HG02981 (cell line): ENCODE results near the gene DUS3L.
"Not testable (repeated sequence)": the region's sequence is repeated elsewhere in the genome, so short reads cannot be mapped to it uniquely, and the experiment has no call there.

ENCODE experiments used
- ATAC-seq: cut with Tn5 transposase; IDR thresholded peaks from one replicate; pipeline ENCODE4 v1.9.1; 2021; ENCODE audit warnings: mild to moderate bottlenecking, moderate library complexity; ENCODE audit not compliant: unreplicated experiment

The DUS3L gene

DNA sequence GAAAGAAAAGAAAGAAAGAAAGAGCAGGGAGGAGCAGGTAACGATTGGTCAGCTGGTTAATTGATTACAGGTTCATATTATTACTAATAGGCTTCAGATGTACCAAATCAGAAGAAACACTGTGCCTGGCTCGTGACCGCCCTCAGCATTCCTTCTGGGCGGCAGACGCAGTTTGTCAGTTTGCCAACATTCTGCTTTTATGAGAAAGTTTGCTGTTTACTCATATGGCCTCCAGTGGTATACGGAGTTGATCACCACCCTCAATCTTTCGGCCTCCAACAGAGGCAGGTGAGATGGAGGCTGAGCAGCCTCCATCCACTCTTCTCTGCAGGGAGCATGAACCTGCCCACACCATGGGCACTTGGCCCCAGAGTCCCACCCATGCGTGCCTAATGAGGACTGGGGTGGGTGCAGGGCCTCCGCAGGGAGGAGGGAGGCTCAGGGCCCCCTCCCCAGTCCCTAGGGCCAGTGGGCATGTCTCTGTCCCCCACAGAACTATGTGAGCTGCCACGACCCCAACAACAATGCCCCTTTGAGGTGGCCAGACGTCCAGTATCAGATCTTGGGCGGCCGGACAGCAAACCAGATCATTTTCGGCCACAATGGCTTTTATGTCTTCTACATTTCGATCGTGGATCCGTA is 15.2 kb downstream of the DUS3L start:
- ATAC-seq: no peak

DNA sequence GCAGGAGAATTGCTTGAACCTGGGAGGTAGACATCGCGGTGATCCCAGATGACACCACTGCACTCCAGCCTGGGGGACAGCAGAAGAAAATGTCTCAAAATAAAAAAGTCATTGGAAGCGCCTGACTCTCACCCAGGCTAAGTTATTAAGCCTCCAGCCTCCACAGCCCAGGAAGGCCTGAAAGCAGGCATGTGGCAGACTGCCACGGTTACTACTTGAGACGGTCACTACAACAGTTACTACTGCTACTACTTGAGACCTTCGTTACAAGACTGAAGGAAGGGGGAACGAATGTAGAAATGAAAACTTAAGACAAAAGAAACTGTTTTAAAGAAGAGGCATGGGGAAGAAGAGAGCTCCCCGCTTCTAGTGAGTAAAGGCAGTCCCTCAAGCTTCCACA is 16.0 kb downstream of the DUS3L start:
- no peak for ATAC-seq

DNA sequence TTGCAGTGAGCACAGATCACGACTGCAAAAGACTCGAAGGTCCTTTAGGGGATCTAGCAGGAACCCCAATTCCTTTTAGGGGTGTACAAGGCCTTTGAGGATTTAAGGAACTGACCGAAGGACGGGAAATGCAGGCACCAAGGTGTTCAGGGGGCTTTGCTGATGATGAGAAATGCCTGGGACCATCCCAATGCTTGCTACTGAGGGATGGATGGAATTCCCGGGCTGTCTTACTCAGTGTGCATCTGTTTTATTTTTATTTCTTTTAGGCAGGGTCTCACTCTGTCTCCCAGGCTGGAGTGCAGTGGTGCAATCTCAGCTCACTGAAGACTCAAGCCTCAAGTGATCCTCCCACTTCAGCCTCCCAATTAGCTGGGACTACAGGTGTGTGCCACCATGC is 17.7 kb downstream of the DUS3L start:
- ATAC-seq: no peak

DNA sequence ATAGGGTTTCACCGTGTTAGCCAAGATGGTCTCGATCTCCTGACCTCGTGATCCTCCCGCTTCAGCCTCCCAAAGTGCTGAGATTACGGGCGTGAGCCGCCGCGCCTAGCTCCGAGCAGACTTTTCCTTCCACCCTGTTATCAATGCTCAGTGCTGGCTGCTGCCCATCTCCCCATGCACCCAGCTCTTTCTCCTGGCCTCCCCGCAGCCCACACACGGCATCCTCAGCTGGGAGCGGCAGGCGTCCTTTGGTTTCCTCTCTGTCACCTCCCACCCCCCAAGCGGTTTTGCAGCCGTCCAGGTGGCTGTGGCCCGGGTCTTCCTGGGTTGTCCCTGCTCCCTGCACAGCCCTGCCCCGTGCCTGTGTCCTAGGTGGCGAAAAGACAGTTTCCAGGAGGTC is 18.5 kb downstream of the DUS3L start:
- no peak for ATAC-seq

DNA sequence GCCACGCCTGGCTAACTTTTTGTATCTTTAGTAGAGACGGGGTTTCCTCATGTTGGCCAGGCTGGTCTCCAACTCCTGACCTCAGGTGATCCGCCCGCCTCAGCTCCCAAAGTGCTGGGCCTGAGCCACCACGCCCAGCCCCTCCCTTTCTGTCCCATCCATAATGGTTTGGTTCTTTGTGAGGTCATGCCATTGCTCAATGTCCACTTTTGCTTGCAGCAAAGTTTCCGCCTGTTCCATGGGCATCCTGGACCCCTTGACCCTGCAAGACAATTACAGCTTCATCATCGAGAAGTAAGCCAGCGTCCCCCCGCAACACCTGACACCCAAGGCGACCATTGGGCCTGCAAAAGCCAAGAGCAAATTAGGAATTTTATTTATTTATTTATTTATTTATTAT is 23.0 kb downstream of the DUS3L start:
- no peak for ATAC-seq

DNA sequence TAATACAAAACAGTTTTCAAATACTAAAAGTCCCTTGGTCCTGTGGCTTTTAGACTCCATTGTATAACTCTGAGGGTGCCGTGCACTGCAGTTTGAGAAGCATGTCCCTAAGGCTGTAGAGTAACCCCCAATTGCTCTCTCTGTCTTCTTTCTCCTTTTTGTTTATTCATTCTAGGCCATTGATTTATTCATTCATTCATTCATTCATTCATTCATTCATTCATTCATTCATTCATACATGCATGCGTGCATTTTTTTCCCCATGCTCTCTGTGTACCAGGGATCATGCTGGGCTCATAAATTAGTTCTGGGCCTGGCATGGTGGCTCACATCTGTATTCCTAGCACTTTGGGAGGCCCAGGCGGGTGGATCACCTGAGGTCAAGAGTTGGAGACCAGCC is 25.7 kb downstream of the DUS3L start:
- no peak for ATAC-seq

DNA sequence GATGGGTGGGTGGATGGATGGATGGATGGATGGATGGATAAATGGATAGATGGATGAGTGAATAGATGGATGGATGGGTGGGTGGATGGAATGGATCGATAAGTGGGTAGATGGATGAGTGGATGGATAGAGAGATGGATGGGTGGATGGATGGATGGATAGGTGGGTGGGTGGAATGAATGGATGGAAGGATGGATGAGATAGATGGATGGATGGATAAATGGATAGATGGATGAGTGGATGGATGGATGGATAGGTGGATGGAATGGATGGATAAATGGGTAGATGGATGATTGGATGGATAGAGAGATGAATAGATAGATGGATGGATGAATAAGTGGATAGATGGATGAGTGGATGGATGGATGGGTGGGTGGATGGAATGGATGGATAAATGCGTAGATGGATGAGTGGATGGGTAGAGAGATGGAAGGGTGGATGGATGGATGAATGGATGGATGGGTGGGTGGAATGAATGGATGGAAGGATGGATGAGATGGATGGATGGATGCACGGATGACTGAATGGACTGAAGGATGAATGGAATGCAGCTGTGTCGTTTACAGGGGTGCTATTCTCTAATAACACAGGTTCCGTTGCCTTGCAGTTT is 28.2 kb downstream of the DUS3L start:
- ATAC-seq: no peak

DNA sequence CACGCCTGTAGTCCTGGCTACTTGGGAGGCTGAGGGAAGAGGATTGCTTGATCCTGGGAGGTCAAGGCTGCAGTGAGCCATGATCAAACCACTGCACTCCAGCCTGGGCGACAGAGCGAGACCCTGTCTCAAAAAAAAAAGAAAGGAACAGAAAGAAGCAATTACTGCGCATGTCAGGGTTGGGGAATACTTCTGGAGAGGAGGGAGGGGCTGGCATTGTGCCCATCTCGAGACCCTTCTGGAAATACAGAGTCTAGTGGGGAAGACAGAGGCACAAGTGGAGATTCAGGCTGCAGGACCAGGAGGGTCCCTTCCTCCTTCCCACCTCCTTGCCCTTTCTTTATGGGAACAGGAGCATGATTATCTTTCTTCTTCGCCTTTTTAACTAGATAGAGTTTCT is 37.2 kb downstream of the DUS3L start:
- no peak for ATAC-seq

DNA sequence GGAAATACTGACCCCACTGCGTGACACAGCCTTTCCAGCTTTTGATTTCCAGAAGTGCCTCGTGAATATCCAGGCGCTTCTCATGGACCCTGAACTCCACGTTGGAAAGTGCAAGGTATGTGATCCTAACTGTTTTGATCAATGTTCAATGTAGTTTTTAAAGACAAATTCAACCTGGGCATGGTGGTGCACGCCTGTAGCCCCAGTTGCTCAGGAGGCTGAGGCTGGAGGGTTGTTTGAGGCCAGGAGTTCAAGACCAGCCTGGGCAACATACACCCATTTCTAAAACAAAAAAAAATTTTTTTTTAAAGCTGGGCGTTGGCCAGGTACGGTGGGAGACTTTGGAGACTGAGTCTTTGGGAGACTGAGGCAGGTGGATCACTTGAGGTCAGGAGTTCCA is 39.3 kb downstream of the DUS3L start:
- no peak for ATAC-seq

DNA sequence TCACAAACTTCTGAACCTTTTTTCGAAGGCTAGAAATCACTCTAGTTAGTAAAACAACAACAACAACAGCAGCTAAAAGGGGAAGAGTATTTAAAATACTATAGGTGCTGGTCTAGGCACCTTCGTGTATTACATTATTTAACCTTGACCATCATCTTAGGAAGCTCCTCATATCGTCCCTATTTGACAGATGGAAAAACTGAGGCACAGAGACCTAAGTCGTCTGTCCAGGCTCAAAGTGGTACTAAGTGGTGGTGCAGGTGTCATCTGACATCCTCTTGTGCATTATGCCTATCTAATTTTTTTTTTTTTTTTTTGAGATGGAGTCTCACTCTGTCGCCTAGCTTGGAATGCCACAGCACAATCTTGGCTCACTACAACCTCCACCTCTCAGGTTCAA is 41.5 kb downstream of the DUS3L start:
- ATAC-seq: no peak

DNA sequence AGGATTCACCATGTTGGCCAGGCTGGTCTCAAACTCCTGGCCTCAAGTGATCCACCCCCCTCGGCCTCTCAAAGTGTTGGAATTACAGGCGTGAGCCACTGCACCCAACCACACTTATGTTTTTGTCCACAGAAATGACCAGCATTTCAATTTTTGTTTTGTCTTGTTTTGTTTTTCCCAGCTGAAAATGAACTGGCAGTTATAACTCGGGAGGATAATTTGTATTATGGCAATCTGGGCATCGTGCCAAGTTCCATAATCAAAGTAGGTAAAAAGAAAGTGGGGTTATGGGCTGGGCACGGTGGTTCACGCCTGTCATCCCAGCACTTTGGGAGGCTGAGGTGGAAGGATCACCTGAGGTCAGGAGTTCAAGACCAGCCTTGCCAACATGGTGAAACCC is 42.0 kb downstream of the DUS3L start:
- not testable (repeated sequence) for ATAC-seq

DNA sequence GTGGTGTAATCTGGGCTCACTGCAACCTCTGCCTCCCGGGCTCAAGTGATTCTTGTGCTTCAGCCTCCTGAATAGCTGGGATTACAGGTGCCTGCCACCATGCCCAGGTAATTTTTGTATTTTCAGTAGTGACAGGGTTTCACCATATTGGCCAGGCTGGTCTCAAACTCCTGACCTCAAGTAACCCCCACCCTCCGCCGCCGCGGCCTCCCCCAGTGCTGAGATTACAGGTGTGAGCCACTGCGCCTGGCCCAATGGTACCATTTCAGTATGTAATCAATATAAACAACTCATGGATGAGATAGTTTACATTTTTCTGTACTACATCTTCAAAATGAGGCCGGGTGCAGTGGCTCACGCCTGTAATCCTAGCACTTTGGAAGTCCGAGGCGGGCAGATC is 46.0 kb downstream of the DUS3L start:
- ATAC-seq: not testable (repeated sequence)

DNA sequence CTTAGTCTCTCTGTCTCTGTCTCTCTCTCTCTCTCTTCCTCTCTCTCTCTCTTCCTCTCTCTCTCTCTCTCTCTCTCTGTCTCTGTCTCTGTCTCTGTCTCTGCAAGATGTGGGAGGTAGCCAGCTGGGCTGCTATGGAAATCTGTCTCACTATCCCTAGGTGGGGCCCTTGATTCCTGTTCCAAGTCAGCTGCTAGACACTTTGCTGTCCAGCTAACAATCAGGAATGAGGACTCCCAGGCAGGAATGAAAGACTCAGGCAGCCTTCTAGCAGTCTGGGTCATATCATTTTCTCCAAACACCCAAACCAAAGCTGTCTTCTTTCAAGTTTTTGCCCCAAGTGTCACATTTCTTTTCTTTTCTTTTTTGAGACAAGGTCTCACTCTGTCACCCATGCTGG is 47.3 kb downstream of the DUS3L start:
- ATAC-seq: no peak

DNA sequence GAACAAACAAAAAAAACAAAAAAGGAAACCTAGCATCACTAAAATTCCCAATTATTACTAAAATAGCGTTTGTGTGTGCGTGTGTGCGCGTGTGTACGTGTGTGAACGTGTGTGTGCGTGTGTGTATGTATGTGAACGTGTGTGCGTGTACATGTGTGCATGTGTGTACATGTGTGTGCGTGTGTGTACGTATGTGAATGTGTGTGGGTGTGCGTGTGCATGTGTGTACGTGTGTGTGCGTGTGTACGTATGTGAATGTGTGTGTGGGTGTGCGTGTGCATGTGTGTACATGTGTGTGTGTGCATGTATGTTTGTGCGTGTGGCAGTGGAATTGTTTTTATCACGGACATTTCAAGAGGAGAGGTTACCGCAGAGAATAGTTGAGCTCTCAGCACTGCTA is 48.9 kb downstream of the DUS3L start:
- no peak for ATAC-seq

DNA sequence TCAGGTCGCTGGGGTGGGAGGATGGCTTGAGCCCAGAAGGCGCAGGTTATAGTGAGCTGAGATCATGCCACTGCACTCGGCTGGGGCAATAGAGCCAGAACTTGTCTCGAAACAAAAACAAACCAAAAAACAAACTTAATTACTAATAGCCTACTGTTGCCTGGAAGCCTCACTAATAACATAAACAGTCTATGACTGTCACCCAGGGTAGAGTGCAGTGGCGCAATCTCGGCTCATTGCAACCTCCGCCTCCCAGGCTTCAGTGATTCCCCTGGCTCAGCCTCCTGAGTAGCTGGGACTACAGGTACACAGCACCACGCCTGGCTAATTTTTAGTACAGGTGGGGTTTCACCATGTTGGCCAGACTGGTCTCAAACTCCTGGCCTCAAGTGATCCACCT is 52.5 kb downstream of the DUS3L start:
- ATAC-seq: no peak
